HG03064 (cell line): Measurements from ENCODE around the gene ZNG1A.
"Not testable (repeated sequence)": the region's sequence is repeated elsewhere in the genome, so short reads cannot be mapped to it uniquely, and the experiment has no call there.

Experiments used
- ATAC-seq: cut with Tn5 transposase; IDR thresholded peaks from one replicate; pipeline ENCODE4 v1.9.1; 2021; ENCODE audit warnings: low read depth; ENCODE audit not compliant: unreplicated experiment

The ZNG1A gene

GRCh38 chr9:100430-100829 lies 78.4 kb downstream of the ZNG1A start:
- ATAC-seq, result not testable (repeated sequence)

- not testable (repeated sequence) for ATAC-seq
Measured at GRCh38 chr9:99867-100266, 79.0 kb downstream of the ZNG1A start.

GRCh38 chr9:98775-99174 lies 80.1 kb downstream of the ZNG1A start:
- ATAC-seq, result not testable (repeated sequence)

GRCh38 chr9:94992-95391 lies 83.9 kb downstream of the ZNG1A start:
- ATAC-seq, result not testable (repeated sequence)

- ATAC-seq, result not testable (repeated sequence)
Measured at GRCh38 chr9:94323-94722, 84.5 kb downstream of the ZNG1A start.

GRCh38 chr9:93909-94308 lies 84.9 kb downstream of the ZNG1A start:
- ATAC-seq, result not testable (repeated sequence)

- ATAC-seq, result not testable (repeated sequence)
Measured at GRCh38 chr9:90851-91250, 88.0 kb downstream of the ZNG1A start.

- peak; percentile 81 for ATAC-seq
Measured at GRCh38 chr9:88396-89037, 90.3 kb downstream of the ZNG1A start.

GRCh38 chr9:87860-88259 lies 91.0 kb downstream of the ZNG1A start:
- ATAC-seq, result not testable (repeated sequence)

- not testable (repeated sequence) for ATAC-seq
Measured at GRCh38 chr9:87105-87504, 91.8 kb downstream of the ZNG1A start.

- ATAC-seq, result not testable (repeated sequence)
Measured at GRCh38 chr9:86697-87096, 92.2 kb downstream of the ZNG1A start.

GRCh38 chr9:82932-83689 lies 95.7 kb downstream of the ZNG1A start:
- not testable (repeated sequence) for ATAC-seq

- not testable (repeated sequence) for ATAC-seq
Measured at GRCh38 chr9:78333-78732, 100.5 kb downstream of the ZNG1A start.

- not testable (repeated sequence) for ATAC-seq
Measured at GRCh38 chr9:76389-76788, 102.5 kb downstream of the ZNG1A start.

GRCh38 chr9:73900-74525 lies 104.8 kb downstream of the ZNG1A start:
- not testable (repeated sequence) for ATAC-seq

GRCh38 chr9:73076-73899 lies 105.6 kb downstream of the ZNG1A start:
- not testable (repeated sequence) for ATAC-seq
